BJ (cell line): Measurements from ENCODE around the gene SFTPB. TPM values are rescaled to one million over a fixed set of nuclear protein-coding genes. Genes with fewer than 3 reads are reported as not detected.
"Not testable (repeated sequence)": the region's sequence is repeated elsewhere in the genome, so short reads cannot be mapped to it uniquely, and the experiment has no call there.

Source experiments
- CTCF ChIA-PET: fragments of 350-600 bp; formaldehyde crosslinking; extraction: SDS; loops from one replicate; lab custom pipeline; 2021; ENCODE audit warnings: antibody characterized with exemption, inconsistent platforms; lab: Yijun Ruan, JAX
- POLR2A ChIA-PET: fragments of 300-600 bp; sonication (Branson Sonifier 250); formaldehyde crosslinking; extraction: SDS; loops from one replicate; lab custom pipeline; 2021; ENCODE audit warnings: antibody characterized with exemption; lab: Charles Lee
- DNase-seq: peaks from one replicate; pipeline ENCODE4 v3.0.0-alpha.2; 2011; ENCODE audit warnings: low read depth
- H3K27me3 ChIP-seq: 2 replicates; pipeline ENCODE4 v1.6.0; 2011; ENCODE audit warnings: low read length; ENCODE audit not compliant: control insufficient read depth, insufficient read depth
- H3K36me3 ChIP-seq: 2 replicates; pipeline ENCODE4 v1.5.1; 2011; ENCODE audit warnings: low read length; ENCODE audit not compliant: control insufficient read depth, insufficient read depth
- H3K4me3 ChIP-seq: 2 replicates; pipeline ENCODE4 v1.5.1; 2011; ENCODE audit warnings: low read depth, mild to moderate bottlenecking, control low read depth, low read length
- CTCF ChIP-seq: IDR thresholded peaks from 2 replicates; pipeline ENCODE4 v1.5.1; 2011; ENCODE audit warnings: low read depth, mild to moderate bottlenecking, control low read depth, inconsistent platforms, low read length, moderate library complexity; ENCODE audit not compliant: insufficient read depth
- polyA plus RNA-seq: library from polyadenylated mRNA; depleted of rRNA; stranded (reverse); fragments of >200 nt; gene quantifications from 2 replicates; pipeline ENCODE4 v1.2.3, GENCODE V29; 2011

The SFTPB gene
- polyA plus RNA-seq, 1 experiment = not detected

GRCh38 chr2:85662899-85663593, 5.0 kb downstream of the SFTPB start:
- no peak for DNase-seq
- no peak overlapping the region for H3K4me3 ChIP-seq
- H3K27me3 ChIP-seq = no peaks in the 10 kb centered on the region
- ChIA-PET CTCF (interaction anchor here (2.1 kb wide), 1 partner anchor 11 kb away, joined by 7 read pairs; no protein-coding TSS in a partner anchor), POLR2A (no interaction called here)
- no peaks in the 10 kb centered on the region for H3K36me3 ChIP-seq
- no peak for TF ChIP-seq CTCF

GRCh38 chr2:85661139-85661858, 6.7 kb downstream of the SFTPB start:
- ChIA-PET POLR2A (no interaction called here), CTCF (interaction anchor here (0.7 to 2.1 kb wide), 6 partner anchors 12 to 143 kb away, joined by 3 to 7 read pairs (median 4); no protein-coding TSS in a partner anchor)
- Histone ChIP-seq H3K36me3 (no peaks in the 10 kb centered on the region), H3K4me3 (no peak overlapping the region), H3K27me3 (no peaks in the 10 kb centered on the region)
- no peak for TF ChIP-seq CTCF
- no peak for DNase-seq

- no peak for DNase-seq
- no peak for TF ChIP-seq CTCF
- ChIA-PET CTCF (interaction anchor here (0.7 to 2.1 kb wide), 7 partner anchors 12 to 143 kb away, joined by 3 to 7 read pairs (median 3); no protein-coding TSS in a partner anchor), POLR2A (no interaction called here)
- H3K4me3 ChIP-seq = no peak overlapping the region
- no peaks in the 10 kb centered on the region for H3K27me3 ChIP-seq
- H3K36me3 ChIP-seq = no peaks in the 10 kb centered on the region
Measured at GRCh38 chr2:85660725-85661124, 7.3 kb downstream of the SFTPB start.

- H3K27me3 ChIP-seq, DNase-seq, H3K36me3 ChIP-seq, H3K4me3 ChIP-seq, POLR2A ChIA-PET: not testable (repeated sequence)
- CTCF ChIA-PET = interaction anchor here (1.0 to 1.4 kb wide), 4 partner anchors 12 to 45 kb away, joined by 3 to 5 read pairs (median 3); no protein-coding TSS in a partner anchor
Measured at GRCh38 chr2:85660301-85660700, 7.7 kb downstream of the SFTPB start.

- ChIA-PET POLR2A (no interaction called here), CTCF (interaction anchor here (0.8 to 1.7 kb wide), 4 partner anchors 10 to 26 kb away, joined by 3 to 7 read pairs (median 4); no protein-coding TSS in a partner anchor)
- DNase-seq = no peak
- TF ChIP-seq CTCF = no peak
- H3K36me3 ChIP-seq = no peaks in the 10 kb centered on the region
- H3K27me3 ChIP-seq = no peaks in the 10 kb centered on the region
- no peak overlapping the region for H3K4me3 ChIP-seq
Measured at GRCh38 chr2:85659324-85659981, 8.5 kb downstream of the SFTPB start.

- H3K36me3 ChIP-seq, H3K4me3 ChIP-seq, DNase-seq, H3K27me3 ChIP-seq: not testable (repeated sequence)
- ChIA-PET POLR2A (interaction anchor here (0.5 to 0.6 kb wide), 2 partner anchors 39 to 50 kb away, joined by 3 read pairs; no protein-coding TSS in a partner anchor), CTCF (interaction anchor here (1.9 kb wide), 1 partner anchor 22 kb away, joined by 9 read pairs; no protein-coding TSS in a partner anchor)
Measured at GRCh38 chr2:85657399-85657798, 10.6 kb downstream of the SFTPB start.
